Stimulated activated CD8-positive, alpha-beta memory T cell treated with anti-CD3 and anti-CD28 coated beads, Interleukin-15, amount 100 ng/mL, for 1 hour (primary cell): ENCODE results near the gene PARK7.
"Not testable (repeated sequence)": the region's sequence is repeated elsewhere in the genome, so short reads cannot be mapped to it uniquely, and the experiment has no call there.

Source experiments
- DNase-seq: peaks from one replicate; pipeline ENCODE4 v3.0.0-alpha.2; 2020; ENCODE audit warnings: low read depth

PARK7 gene

DNA sequence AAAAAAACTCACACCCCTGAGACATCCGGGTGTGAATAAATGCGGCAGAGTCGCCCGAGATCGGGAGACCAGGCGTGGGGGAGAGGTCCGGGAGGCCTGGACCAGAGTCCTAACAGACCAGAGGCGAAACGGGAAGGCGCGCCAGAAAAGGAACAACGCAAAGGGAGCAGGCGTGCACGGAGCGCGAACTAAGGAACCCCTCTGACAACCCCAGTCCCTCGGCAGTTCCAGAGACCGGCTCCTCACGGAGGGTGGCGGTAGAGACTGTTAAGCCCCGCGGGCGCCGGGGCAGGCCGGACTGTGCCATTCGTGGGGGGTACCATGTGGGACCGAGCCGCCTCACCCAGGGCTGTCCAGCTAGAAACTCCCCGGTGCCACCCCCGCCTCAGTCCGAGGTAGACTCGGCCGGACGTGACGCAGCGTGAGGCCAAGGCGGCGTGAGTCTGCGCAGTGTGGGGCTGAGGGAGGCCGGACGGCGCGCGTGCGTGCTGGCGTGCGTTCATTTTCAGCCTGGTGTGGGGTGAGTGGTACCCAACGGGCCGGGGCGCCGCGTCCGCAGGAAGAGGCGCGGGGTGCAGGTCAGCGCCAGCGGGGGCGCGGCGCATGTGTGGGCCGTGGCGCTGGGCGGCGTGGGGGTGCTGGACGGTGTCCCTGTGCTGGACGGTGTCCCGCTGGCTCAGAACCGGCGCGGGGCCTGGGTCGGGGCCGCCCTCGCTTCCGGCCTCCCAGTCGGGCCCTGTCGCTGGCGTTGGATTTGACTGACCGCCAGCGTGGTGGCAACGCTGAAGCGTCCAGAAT lies at the start of gene PARK7:
Gene PARK7 (plus strand): TSS at position 496 of the 798 bp plus-strand sequence. CDS start 1,075 bp downstream, outside the sequence.
- peak; percentile 99 for DNase-seq

DNA sequence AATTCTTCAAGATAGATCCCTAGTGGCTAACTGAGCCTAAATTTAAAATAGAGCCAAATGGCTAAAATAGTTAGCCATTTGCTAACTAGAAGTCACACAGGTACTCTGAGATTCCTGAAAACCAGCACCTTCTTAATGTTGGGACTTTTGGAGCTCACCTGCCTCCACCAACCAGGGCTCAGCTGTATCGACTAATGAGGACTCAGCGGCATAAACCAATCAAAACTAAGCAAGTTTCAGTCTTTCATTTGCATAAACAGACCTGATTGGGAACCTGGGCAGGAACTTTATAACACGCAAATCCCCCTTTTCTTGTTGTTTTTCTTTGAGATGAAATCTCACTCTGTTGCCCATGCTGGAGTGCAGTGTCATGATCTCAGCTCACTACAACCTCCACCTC lies 49.4 kb upstream of the PARK7 start:
- no peak for DNase-seq

DNA sequence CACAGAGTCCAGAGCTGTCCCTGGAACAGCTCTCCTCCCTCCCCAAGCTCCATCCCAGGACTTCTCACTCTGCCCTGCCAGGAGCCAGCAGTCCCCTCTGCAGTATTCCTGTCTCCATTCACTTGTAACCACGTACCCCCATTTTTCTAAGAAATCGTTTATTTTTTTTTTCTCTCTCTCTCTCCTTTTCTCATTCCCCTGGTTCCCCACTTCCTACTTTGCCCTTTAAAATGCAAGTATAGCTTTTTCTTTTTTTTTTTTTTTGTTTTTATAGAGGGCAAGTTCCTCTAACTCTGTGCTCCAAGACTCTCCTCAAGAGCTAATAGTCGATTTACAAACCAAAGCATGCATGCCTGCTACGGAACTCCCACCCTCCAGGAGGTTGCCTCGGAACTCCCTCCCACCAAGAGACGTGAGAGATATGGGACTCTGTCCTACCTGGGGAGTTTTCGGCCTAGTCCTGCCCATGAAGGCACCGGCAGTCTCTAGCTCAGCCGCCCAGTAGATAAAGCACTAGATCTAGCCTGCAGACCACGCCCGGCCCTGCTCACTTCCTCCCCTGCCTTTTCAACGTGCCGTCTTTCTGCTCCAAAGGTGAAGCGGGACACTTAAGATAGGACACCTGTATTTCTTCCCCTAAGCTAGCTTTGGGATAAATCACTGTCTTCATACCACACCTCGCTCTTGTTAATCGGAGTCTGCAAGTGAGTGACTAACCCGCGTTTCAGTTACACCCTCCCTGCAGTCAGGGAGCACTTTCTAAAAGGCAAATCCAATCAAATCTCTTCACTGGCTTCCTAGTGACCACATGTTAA lies 48.6 kb upstream of the PARK7 start:
- no peak for DNase-seq

DNA sequence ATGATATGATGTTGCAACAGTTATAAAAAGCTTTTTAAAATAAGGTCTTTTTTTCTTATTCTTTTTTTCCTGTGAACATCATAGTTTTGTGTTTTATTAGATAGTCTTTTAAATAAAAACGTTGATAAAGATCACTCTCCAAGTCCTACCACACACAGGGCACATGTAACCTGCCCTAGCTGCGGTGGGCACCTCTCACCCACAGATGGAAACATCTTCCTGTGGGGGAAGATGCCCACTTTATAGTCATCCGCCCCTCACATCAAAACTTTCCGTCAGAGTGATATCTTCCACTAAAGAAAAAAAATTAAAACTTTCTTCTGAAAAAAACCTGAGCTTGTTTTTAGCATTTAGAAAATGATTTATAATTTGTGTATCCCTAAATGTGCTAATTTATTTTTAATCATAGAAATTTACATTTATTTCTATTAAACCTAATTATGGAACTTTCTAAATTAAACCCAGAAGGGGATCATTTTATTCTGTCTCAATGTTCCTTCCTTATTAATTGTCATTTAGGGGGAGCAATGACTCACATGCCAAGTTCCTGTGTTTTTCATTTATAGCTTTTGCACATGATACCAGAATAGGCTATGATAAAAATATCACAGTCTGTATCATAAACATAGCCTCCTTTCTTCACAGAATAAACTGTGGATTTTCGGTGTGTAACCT lies 45.5 kb upstream of the PARK7 start:
- DNase-seq = peak; percentile 27

DNA sequence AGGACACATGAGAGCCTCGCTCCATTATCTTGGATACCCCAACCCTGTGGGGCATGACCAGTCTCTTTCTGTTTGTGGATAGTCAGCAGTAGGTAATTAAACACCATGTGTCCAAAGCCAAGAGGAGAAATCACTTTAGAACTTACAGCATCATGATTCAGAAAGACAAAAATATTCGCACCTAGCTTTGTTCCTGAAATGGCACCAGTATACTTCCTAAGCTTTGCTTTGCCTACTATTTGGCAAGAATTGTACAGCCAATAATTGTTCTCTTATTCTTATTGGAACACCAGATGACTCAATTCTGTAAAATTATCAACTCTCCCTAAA lies 45.0 kb upstream of the PARK7 start:
- DNase-seq = no peak

DNA sequence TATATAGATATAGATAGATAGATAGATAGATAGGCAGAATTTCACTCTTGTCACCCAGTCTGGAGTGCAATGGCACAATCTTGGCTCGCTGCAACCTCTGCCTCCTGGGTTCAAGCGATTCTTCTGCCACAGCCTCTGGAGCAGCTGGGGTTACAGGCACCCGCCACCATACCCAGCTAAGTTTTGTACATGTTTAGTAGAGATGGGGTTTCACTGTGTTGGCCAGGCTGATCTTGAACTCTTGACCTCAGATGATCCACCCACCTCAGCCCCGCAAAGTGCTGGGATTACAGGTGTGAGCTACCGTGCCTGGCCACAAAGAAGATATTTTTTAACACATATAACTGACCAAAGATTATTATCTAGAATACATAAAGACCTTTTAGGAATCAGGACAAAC lies 43.5 kb upstream of the PARK7 start:
- not testable (repeated sequence) for DNase-seq

DNA sequence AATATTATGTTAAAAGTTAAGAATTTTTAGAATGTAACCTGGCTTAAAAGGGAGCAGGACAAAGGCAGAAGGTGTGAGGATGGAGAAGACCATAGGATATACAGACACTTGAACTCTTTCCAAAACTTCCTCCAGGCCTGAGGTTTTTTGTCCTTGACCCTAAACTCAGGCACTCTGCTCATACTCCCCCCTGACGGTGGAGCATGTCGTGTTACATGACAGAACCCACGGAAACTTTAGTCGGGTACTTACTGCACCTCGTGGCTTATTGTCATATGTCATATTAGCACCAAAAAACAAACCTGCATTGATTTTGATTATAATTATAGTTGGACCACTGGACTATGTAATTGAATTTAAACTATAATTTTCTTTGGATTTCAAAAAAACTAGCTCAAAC lies 41.6 kb upstream of the PARK7 start:
- no peak for DNase-seq

DNA sequence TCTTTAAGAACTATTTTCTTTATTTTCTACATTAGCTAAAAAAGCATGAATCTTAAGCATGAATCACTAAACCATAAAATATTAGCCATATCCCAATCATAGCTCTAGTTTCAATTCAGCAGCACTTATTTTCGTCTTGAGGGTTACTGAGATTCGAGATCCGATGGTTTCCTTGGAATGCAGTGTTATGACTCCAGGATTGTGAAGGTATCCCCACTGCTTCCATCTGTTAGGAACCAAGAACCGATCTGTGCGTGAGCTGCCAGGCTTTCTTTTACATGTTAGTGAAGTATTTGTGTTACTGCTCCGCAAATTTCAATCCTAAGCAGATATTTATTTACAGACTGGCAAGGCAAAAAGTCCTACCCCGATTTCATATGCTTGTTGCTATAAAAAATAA lies 39.7 kb upstream of the PARK7 start:
- no peak for DNase-seq

DNA sequence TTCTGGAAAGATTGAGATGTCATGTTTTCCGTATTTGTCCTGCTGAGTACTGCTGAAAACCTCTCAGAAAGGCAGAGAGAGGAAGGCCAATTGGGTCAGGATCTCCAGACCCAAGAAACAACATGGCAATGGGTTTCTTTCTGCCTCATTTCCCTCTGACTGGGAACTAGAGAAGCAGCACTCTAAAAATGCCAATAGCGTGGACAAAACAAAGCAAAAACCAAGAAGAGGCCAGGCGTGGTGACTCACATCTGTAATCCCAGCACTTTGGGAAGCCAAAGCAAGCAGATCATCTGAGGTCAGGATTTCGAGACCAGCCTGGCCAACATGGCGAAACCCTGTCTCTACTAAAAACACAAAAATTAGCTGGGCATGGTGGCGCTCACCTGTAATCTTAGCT lies 39.2 kb upstream of the PARK7 start:
- DNase-seq = no peak

DNA sequence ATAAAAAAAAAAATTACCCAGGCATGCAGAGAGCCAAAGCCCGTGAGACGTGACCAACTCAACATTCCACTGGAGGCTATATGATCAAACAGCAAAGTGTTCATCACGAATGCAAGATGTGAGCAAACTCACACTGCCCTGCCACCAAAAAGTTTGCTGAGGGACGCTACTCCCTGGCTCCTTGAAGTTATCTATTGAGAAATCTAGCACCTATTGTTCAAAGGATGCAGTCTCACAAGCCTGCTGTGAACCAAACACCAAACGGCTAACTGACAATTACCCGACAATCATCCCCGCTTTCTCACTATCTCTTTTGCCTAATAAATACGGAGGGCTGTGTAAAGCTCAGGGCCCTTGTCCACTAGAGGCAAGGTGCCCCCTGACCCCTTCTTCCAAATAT lies 34.5 kb upstream of the PARK7 start:
- not testable (repeated sequence) for DNase-seq

DNA sequence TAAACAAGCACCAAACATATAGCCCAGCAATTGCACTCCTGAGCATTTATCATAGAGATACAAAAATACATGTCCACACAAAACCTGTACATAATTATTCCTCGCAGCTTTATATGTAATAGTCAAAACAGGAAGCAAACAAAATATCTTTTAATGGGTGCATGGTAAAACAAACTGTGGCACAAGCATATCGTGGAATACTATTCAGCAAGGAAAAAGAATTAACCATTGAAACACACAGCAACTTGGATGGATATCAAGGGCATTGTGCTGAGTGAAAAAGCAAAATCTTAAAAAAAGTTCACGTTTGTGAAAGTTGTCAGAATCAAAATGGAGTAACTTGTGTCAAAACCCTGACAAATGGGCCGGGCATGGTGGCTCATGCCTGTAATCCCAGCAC lies 33.3 kb upstream of the PARK7 start:
- DNase-seq = no peak

DNA sequence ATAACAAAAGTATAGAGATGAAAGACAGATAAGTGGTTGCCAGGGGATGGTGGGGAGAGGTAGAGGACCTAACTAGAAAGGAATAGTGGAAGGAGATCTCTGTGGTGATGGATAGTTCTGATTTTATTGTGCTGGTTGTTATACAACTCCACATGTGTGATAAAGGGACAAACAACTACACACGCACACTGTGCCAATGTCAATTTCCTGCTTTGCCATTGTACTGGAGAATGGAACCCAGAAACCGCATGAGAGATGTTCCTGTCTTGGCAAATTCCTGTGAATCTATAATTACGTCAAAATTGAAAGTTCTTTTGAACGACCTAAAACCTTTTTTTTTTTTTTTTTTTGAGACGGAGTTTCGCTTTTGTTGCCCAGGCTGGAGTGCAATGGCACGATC lies 31.9 kb upstream of the PARK7 start:
- no peak for DNase-seq

DNA sequence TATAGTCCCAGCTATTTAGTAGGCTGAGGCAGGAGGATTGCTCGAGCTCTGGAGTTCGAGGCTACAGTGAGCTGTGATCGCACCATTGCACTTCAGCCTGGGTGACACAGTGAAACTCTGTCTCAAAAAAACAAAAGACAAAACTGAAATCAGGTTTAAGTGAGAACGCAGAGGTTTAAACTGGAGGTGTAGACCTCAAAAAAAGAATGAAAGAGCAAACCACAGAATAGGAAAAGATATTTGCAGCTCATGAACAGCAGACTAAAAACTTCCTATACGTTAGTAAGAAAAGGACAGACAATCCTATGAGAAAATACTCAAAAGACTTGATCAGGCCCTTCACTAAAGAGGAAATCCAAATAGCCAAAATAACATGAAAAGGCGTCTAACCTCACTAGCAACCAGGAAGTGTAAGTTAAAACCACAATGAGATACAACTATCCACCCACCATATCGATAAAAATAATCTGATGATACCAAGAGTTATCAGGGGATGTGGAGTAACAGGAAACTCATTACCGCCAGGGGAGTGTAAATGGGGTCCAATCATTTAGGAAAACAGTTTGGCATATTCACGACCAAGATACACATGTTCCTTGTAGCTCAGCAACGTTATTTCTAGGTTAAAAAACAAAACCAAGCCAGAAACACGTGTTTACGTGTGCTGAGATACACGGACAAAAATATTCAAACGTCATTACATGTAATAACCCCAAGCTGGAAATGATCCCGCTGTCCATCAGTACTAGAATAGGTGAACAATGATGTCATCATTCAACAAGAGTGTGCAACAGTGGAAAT lies 30.7 kb upstream of the PARK7 start:
- DNase-seq = no peak

DNA sequence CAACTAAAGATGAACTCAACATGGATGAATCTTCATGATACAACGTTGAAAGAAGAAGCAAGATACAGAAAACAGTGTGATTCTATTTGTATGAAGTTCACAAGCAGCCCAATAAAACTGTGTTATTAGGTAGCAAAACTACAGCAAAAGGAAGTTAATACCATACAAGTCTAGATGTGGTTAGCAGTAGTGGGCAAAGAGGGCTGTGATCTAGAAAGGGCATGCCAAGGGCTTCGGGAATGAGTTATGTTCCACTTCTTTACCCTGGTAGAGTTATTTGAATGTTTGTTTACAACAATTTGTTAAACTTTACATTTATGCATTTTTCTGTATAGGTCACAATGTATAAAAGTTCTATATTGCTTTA lies 30.1 kb upstream of the PARK7 start:
- DNase-seq = no peak

DNA sequence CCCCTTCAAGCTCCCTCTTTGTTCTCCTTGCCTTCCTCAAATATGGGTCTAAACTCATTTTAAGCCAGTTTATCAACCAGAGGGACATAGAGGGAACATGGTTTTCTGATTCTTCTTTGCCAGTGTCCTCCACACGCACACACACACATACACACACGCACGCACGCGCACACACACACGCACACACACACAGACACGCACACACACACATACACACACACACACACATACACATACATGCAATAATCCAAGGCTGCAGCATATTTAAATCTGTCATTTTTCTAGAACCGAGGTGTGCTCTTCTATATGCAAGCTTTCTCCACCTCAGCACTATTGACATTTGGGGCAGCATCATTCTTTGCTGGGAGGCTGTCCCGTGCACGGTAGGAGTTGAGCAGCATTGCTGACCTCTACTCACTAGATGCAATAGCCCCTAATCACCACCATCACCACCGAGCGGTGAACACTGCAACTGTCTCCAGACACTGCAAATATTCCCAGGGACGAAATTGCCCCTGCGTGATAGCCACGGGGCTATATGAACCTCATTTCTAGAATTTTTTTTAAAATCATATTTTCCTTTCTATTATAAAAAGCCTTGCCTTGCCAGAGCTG lies 28.9 kb upstream of the PARK7 start:
- no peak for DNase-seq

DNA sequence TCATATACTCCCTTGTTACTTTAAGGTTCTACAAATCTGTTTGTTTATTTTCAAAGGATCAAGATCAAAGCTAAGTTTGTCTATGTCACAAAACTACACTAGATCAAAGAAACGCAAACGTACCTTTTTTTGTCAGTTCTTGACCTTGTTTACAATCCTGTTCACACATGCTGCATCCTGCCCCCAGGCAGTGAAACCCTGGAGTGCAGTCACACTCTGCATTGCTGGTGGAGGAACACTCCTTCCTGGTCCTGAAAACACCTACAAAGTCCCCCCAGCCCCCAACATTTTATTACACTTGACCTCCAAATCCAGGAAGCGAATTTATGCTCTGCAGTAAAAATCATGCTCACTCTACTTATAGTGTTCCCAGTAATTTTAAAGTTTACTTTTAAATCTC lies 23.4 kb upstream of the PARK7 start:
- no peak for DNase-seq

DNA sequence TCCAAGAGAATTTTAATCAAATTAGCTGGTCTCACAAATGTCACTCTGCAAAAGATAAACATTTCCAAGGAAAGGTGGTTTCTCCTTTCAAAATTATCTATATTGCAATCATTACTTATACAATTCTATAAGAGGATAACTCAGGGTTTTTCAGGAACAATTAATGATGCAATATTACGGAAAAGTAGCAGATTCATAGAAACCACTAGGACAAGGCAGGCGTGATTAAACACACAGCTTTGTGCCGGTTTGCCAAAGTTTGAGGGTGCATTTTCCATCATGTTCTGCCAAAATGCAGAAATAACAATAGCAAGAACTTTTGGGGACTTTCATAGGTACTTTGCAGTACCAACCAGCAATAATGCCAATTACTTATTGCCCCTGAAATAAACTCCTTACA lies 21.5 kb upstream of the PARK7 start:
- DNase-seq = no peak

DNA sequence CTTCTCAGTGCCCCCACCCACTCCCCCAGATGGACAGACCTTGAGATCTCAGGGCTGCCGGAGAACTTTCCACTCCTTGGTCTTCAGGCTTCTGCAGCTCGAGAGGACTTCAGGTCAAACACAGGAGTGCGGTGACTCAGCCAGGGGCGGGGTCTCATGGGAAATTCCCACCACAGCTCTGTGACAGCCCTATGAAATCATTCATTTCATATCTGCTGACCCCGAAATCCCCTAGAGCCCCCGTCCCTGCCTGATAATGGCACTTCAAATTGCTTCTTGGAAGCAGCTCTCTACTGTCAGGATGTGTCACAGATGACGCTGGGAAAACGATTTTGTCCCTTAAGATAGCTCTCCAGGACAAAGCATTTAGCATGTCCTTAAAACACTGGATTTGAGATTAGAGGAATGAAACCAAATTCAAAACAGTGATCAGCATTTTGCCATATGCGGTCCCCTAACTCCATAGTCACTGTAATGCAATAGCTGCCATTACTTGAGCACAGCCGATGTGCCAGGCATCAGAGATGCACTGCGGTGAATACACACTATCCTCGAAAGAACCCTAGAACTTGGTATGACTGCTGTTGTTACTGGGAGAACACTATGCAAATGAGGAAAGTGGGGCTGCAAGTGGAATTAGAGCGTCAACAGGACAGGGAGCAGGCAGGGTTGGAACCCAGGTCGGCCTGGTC lies 20.6 kb upstream of the PARK7 start, which contains the start of gene TNFRSF9:
Gene TNFRSF9 (minus strand): TSS at position 95 of the 692 bp plus-strand sequence. CDS start 845 bp downstream, outside the sequence.
- DNase-seq = peak; percentile 48

DNA sequence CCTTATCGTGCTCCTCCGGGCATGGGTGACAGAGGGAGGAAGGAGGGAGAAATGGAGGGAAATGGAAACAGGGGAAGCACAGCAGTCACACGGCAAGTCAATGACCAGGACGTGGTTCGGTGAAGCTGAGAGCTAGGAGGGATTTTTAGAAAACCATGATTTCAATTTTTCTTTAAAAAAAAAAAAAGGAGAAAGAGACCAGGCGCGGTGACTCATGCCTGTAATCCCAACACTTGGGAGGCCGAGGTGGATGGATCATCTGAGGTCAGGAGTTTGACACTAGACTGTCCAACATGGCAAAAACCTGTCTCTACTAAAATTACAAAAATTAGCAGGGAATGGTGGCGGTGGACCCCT lies 20.1 kb upstream of the PARK7 start:
- DNase-seq = no peak

DNA sequence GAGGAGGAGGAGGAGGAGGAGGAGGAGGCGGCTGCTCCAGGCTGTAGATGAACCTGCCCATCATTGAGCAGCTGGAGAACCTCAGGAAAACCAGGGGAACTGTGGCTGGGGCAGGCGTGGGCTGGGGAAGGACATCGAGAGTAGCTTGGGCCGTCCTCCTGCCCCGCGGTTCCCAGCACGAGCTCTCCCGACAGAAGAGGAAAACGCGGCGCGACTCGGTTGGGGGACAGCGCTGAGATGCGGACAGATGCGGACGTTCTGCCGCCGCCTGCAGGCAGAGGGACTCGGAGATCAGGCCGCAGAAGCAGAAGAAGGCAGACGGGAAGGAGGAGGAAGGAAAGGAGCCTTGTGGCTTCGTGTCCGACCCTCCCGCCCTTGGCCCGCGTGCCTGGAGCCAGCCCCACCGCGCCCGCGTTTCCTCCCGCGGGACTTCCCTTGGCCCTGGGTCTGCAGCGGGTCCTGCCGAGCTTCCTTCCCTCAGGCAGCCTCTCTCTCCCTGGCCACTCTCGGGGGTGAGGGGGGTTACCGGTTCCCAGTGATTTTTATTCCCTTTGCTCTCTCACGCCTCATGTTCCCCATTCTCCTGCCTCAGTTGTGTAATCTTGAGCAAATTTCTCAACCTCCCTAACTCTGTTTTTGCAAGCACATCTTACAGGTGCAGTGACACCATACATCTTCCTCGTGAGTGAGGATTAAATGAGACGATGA lies 19.1 kb upstream of the PARK7 start:
- DNase-seq = no peak
